Germinal center (tissue), 1 donor: ENCODE data around the gene C2orf92.

ENCODE experiments used
- DNase-seq: peaks from one replicate; pipeline ENCODE4 v3.0.0; 2012; ENCODE audit warnings: mixed read lengths, low spot score

The C2orf92 gene

GRCh38 chr2:97714084-97714949 lies 44.8 kb downstream of the C2orf92 start:
- DNase-seq: no peak

GRCh38 chr2:97714950-97715652 lies 45.6 kb downstream of the C2orf92 start:
- no peak for DNase-seq

- no peak for DNase-seq
Observed at GRCh38 chr2:97715951-97716694, 46.6 kb downstream of the C2orf92 start.

GRCh38 chr2:97716695-97717612 lies 47.4 kb downstream of the C2orf92 start:
- no peak for DNase-seq

- DNase-seq: no peak
Observed at GRCh38 chr2:97717613-97717995, 48.1 kb downstream of the C2orf92 start.

GRCh38 chr2:97718051-97718882 lies 48.8 kb downstream of the C2orf92 start:
- DNase-seq: peak; percentile 66

GRCh38 chr2:97718942-97719341 lies 49.4 kb downstream of the C2orf92 start:
- DNase-seq: no peak

GRCh38 chr2:97719362-97720155 lies 50.0 kb downstream of the C2orf92 start:
- no peak for DNase-seq

- no peak for DNase-seq
Observed at GRCh38 chr2:97720746-97721145, 51.2 kb downstream of the C2orf92 start.

- no peak for DNase-seq
Observed at GRCh38 chr2:97722227-97722626, 52.7 kb downstream of the C2orf92 start.

- DNase-seq: no peak
Observed at GRCh38 chr2:97723156-97724072, 53.9 kb downstream of the C2orf92 start.

- DNase-seq: no peak
Observed at GRCh38 chr2:97724073-97724410, 54.5 kb downstream of the C2orf92 start.

GRCh38 chr2:97724501-97724900 lies 55.0 kb downstream of the C2orf92 start:
- no peak for DNase-seq

- DNase-seq: no peak
Observed at GRCh38 chr2:97724946-97725688, 55.6 kb downstream of the C2orf92 start.

GRCh38 chr2:97726261-97727064 lies 57.0 kb downstream of the C2orf92 start:
- DNase-seq: no peak

- no peak for DNase-seq
Observed at GRCh38 chr2:97727296-97727695, 57.8 kb downstream of the C2orf92 start.

- no peak for DNase-seq
Observed at GRCh38 chr2:97728091-97728731, 58.7 kb downstream of the C2orf92 start.
